Esophagus muscularis mucosa (tissue), 4 donors: ENCODE data around the gene PLEKHA8. TPM values are rescaled to one million over a fixed set of nuclear protein-coding genes. Genes with fewer than 3 reads are reported as not detected.

ENCODE experiments used
- DNase-seq: peaks from one replicate; pipeline ENCODE4 v3.0.0-alpha.2; 2017; ENCODE audit errors: extremely low spot score
- H3K27ac ChIP-seq, 4 donors: fragments of 200-600 bp; sonication (generic); replicated peaks in 1 of 4; 1 replicate in 3 of 4; 2 replicates in 1 of 4; pipeline ENCODE4 v1.5.1; 2016 to 2019; ENCODE audit warnings: mild to moderate bottlenecking in 1 of 4
- H3K27me3 ChIP-seq, 4 donors: fragments of 200-600 bp; sonication (generic); one replicate each; pipeline versions ENCODE4 v1.5.1 to v1.6.0; 2016 to 2019
- H3K36me3 ChIP-seq, 4 donors: fragments of 200-600 bp; sonication (generic); one replicate each; pipeline ENCODE4 v1.5.1; 2016 to 2019
- H3K4me1 ChIP-seq, 4 donors: fragments of 200-600 bp; sonication (generic); one replicate each; pipeline ENCODE4 v1.5.1; 2016 to 2019
- H3K4me3 ChIP-seq, 4 donors: fragments of 200-600 bp; sonication (generic); 1 replicate in 2 of 4; 2 replicates in 2 of 4; pipeline ENCODE4 v1.5.1; 2016 to 2019; ENCODE audit warnings: mild to moderate bottlenecking in 4 of 4, moderate library complexity in 1 of 4
- H3K9me3 ChIP-seq, 4 donors: fragments of 200-600 bp; sonication (generic); 1 replicate in 3 of 4; 2 replicates in 1 of 4; pipeline ENCODE4 v1.5.1; 2016 to 2019
- CTCF ChIP-seq, 3 experiments: fragments of 200-600 bp in 2 of 3; fragments of 450-650 bp in 1 of 3; sonication (generic) in 2 of 3; IDR thresholded peaks; one replicate each; pipeline ENCODE4 v1.5.1; 2017 to 2019; ENCODE audit warnings: antibody characterized with exemption in 3 of 3, mild to moderate bottlenecking in 2 of 3, moderate library complexity in 1 of 3
- EP300 ChIP-seq: sonication (generic); formaldehyde crosslinking; IDR thresholded peaks from one replicate; pipeline ENCODE4 v1.6.1; 2017; ENCODE audit warnings: antibody characterized with exemption
- POLR2A ChIP-seq: fragments of 450-650 bp; IDR thresholded peaks from one replicate; pipeline ENCODE4 v1.6.1; 2017; ENCODE audit warnings: antibody characterized with exemption, moderate library complexity, mild to moderate bottlenecking, low read depth
- POLR2AphosphoS5 ChIP-seq, 2 donors: sonication (generic); formaldehyde crosslinking; IDR thresholded peaks; one replicate each; pipeline ENCODE4 v1.6.1; 2017; ENCODE audit warnings: antibody characterized with exemption in 2 of 2
- WGBS: methylation state at CpG from one replicate; pipeline ENCODE4 v1.1.5; 2018; 5-methylcytosine and 5-hydroxymethylcytosine counted together
- intact Hi-C: fragments of 100-400 bp; cut with DNase I; formaldehyde crosslinking; loops from one replicate; pipeline ENCODE4 v1.15.1; 2023
- total RNA-seq, 4 donors: library from RNA; depleted of rRNA; stranded (reverse); fragments of >200 nt; gene quantifications; one replicate each; pipeline versions ENCODE4 v1.1.0 to v1.2.1, GENCODE V29; 2016

Gene PLEKHA8
- total RNA-seq, 4 donors from 2014 or later: 6.6 to 11.9 (median 10.2) TPM

DNA sequence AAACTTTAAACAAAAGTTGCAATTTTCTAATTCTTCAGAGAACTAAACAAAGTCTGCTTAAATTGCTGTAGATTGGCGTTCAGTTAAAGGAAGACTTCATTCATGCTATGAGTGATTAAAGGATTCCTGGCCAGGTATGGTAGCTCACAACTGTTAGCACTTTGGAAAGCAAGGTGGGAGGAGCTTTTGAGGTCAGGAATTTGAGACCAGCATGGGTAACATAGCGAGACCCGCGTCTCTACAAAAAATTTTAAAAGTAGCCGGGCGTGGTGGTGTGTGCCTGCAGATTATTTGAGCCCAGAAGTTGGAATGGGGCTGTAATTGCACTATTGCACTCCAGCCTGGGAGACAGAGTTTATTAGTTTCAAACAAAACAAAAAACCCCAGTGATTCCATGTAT, 25.1 kb upstream of the PLEKHA8 start:
- Histone ChIP-seq H3K9me3 (no peaks in the 10 kb centered on the region), H3K27me3 (no peaks in the 10 kb centered on the region), H3K27ac (no peak overlapping the region), H3K36me3 (no peaks in the 10 kb centered on the region), H3K4me1 (peaks cover 0 to 10% (median 9%) of the 10 kb centered on the region in 4 donors), H3K4me3 (no peak overlapping the region)
- intact Hi-C loops: no loop called here
- TF ChIP-seq POLR2AphosphoS5 (IDR thresholded peaks at IDR 0.05) (no peak), EP300 (no peak)
- DNase-seq: no peak
- WGBS: 86% methylated on average over 6 of the region's 6 CpGs

GRCh38 chr7:30005464-30005863, 22.7 kb upstream of the PLEKHA8 start:
- intact Hi-C loops: no loop called here
- 59% methylated on average over 3 of the region's 3 CpGs for whole genome bisulfite sequencing
- Histone ChIP-seq H3K4me3 (no peak overlapping the region), H3K27ac (no peak overlapping the region), H3K27me3 (no peaks in the 10 kb centered on the region), H3K9me3 (no peaks in the 10 kb centered on the region), H3K4me1 (peaks cover 0 to 10% (median 9%) of the 10 kb centered on the region in 4 donors), H3K36me3 (no peaks in the 10 kb centered on the region)
- DNase-seq: no peak
- TF ChIP-seq POLR2A: no peak
- TF ChIP-seq CTCF (IDR thresholded peaks at IDR 0.05): no peak
- no peak for TF ChIP-seq POLR2AphosphoS5 (IDR thresholded peaks at IDR 0.05)
- no peak for TF ChIP-seq EP300

DNA sequence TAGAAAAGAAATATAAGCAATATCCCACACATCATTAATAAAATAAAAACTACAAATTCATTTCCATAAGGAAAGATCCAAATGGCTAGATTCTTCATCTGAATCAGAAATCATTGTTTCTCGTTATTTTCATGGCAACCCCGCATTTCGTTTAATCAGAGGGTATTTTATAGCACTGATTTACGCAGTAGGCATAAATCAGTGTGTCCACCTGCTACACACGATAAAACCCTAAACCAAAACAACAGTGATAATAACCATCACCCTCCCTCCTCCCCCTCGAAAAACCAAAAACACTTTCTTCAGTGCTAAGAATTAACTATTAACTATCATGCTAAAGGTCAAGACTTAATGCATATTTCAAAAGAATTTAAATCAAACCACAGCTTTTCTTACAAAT, 18.2 kb upstream of the PLEKHA8 start:
- TF ChIP-seq CTCF (IDR thresholded peaks at IDR 0.05) (no peak), EP300 (no peak), POLR2AphosphoS5 (IDR thresholded peaks at IDR 0.05) (no peak), POLR2A (no peak)
- H3K27me3 ChIP-seq: no peaks in the 10 kb centered on the region
- peaks cover 6 to 20% (median 11%) of the 10 kb centered on the region in 4 donors for H3K36me3 ChIP-seq
- DNase-seq: no peak
- no peaks in the 10 kb centered on the region for H3K9me3 ChIP-seq
- no peaks in the 10 kb centered on the region for H3K4me1 ChIP-seq
- no peak overlapping the region for H3K4me3 ChIP-seq
- H3K27ac ChIP-seq: no peak overlapping the region
- 92% methylated on average over 6 of the region's 6 CpGs for whole genome bisulfite sequencing
- intact Hi-C loops: no loop called here

- H3K4me1 ChIP-seq: no peaks in the 10 kb centered on the region
- H3K36me3 ChIP-seq: peaks cover 6 to 35% (median 18%) of the 10 kb centered on the region in 4 donors
- 88% methylated on average over 3 of the region's 3 CpGs for WGBS
- no peaks in the 10 kb centered on the region for H3K27me3 ChIP-seq
- no peak overlapping the region for H3K4me3 ChIP-seq
- no peak for TF ChIP-seq POLR2A
- TF ChIP-seq POLR2AphosphoS5 (IDR thresholded peaks at IDR 0.05): no peak
- TF ChIP-seq EP300: no peak
- no peak for TF ChIP-seq CTCF (IDR thresholded peaks at IDR 0.05)
- DNase-seq: no peak
- intact Hi-C loops: no loop called here
- no peak overlapping the region for H3K27ac ChIP-seq
- H3K9me3 ChIP-seq: no peaks in the 10 kb centered on the region
Measured at GRCh38 chr7:30012757-30013156, 15.5 kb upstream of the PLEKHA8 start.

DNA sequence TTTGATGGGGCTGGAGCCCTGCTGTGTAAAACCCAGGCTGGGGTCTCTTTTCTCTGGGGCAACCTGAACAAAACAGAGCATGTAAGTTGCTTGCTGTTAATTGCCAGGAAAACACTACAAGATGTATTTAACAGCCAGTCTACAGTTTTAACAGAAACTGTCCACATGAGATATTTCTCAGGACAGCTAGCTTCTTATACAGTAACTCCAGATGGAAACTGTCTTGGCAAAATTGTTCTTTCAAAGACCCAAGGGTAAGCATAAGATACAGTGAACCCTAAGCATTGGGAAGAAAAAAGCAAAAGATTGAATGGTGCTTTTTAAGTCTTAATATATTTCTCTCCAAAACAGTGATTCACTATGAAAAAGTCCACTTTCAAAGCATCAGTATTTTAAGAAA, 9.8 kb upstream of the PLEKHA8 start:
- H3K4me1 ChIP-seq: peaks cover 0 to 4% (median 0%) of the 10 kb centered on the region in 4 donors
- no peaks in the 10 kb centered on the region for H3K9me3 ChIP-seq
- no peak overlapping the region for H3K27ac ChIP-seq
- DNase-seq: no peak
- intact Hi-C loops: no loop called here
- H3K36me3 ChIP-seq: peaks cover 6 to 37% (median 21%) of the 10 kb centered on the region in 4 donors
- no peaks in the 10 kb centered on the region for H3K27me3 ChIP-seq
- no peak for TF ChIP-seq POLR2A
- no peak for TF ChIP-seq POLR2AphosphoS5 (IDR thresholded peaks at IDR 0.05)
- TF ChIP-seq EP300: no peak
- no peak for TF ChIP-seq CTCF (IDR thresholded peaks at IDR 0.05)
- no peak overlapping the region for H3K4me3 ChIP-seq
